ENCODE data around the gene ZC3H7B. TPM values are rescaled to one million over a fixed set of nuclear protein-coding genes. Genes with fewer than 3 reads are reported as not detected.

ZC3H7B gene
- polyA plus RNA-seq, 3 donors: 0.31 to 15.7 (median 0.49) TPM

DNA sequence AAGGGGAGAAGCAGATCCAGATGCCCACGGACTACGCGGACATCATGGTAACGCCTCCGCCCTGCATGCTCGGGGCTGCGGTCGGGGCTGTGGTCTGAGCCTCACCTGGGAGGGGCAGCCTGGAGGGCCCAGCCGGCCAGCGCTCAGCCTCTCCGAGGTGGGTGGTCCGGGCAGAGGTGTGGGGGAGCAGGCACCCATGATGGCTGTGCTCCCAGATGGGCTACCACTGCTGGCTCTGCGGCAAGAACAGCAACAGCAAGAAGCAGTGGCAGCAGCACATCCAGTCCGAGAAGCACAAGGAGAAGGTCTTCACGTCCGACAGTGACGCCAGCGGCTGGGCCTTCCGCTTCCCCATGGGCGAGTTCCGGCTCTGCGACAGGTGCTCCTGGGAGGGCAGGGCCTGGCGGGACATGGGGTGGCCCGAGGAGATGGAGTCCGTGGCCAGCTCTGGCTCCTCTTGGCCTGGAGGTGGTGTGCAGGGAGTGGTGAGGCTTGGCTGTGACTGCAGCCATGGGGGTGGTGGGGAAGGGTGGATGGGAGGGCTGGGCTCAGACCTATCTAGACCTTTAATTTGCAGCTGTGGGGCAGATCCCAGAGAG lies 55.2 kb downstream of the ZC3H7B start:
- no peak overlapping the region for H3K4me3 ChIP-seq (replicated peaks in 1 of 3; ENCODE audit: low read depth in 2 of 3, low read length in 3 of 3)
- no peaks in the 10 kb centered on the region for H4K20me1 ChIP-seq (ENCODE audit: insufficient read depth, low read length)
- H3K9me3 ChIP-seq (replicated peaks in 1 of 2; ENCODE audit: control insufficient read depth in 1 of 2, insufficient read depth in 1 of 2, low read length in 2 of 2): no peaks in the 10 kb centered on the region
- 97% methylated on average over 25 of the region's 25 CpGs for WGBS (ENCODE audit: insufficient coverage)
- peaks cover 61 to 70% of the 10 kb centered on the region in 2 donors for H3K36me3 ChIP-seq (replicated peaks in 1 of 2; ENCODE audit: control insufficient read depth in 1 of 2, insufficient read depth in 2 of 2, low read length in 2 of 2)
- H3K4me2 ChIP-seq (replicated peaks; ENCODE audit: extremely low read depth, low read length, poor library complexity, severe bottlenecking): no peak overlapping the region
- Mint-ChIP-seq H3K9me3 (no peaks in the 10 kb centered on the region), H3K36me3 (peaks cover 49 to 72% of the 10 kb centered on the region in 2 donors), H3K4me1 (no peaks in the 10 kb centered on the region), H3K4me3 (no peak overlapping the region), H3K27me3 (ENCODE audit: low read depth in 3 of 3) (peaks cover 0 to 1% (median 0%) of the 10 kb centered on the region in 3 donors), H3K27ac (peak overlapping the region in 1 of 7 donors; percentile 50)
- no peaks in the 10 kb centered on the region for H3K4me1 ChIP-seq (ENCODE audit: control insufficient read depth in 1 of 2, insufficient read depth in 2 of 2, low read length in 2 of 2)
- H2AFZ ChIP-seq (ENCODE audit: insufficient read depth, low read depth, low read length, poor library complexity, severe bottlenecking): no peak overlapping the region
- H3K79me2 ChIP-seq (ENCODE audit: insufficient read depth, low read length): no peaks in the 10 kb centered on the region
- no peak overlapping the region for H3K27ac ChIP-seq (ENCODE audit: low read depth in 1 of 2, low read length in 2 of 2)
- DNase-seq: no peak
- no peak overlapping the region for H3K9ac ChIP-seq (ENCODE audit: insufficient read depth, low read length, poor library complexity, severe bottlenecking)
- no peaks in the 10 kb centered on the region for H3K27me3 ChIP-seq (ENCODE audit: control insufficient read depth in 2 of 2, insufficient read depth in 2 of 2, low read length in 2 of 2)
- TF ChIP-seq CTCF (IDR thresholded peaks at IDR 0.05): no peak
- intact Hi-C loops (cut with micrococcal nuclease): no loop called here

GRCh38 chr22:41357191-41357590 lies 55.9 kb downstream of the ZC3H7B start:
- intact Hi-C loops (cut with micrococcal nuclease): no loop called here
- Mint-ChIP-seq H3K4me1 (no peaks in the 10 kb centered on the region), H3K36me3 (peaks cover 45 to 67% of the 10 kb centered on the region in 2 donors), H3K27ac (no peak overlapping the region), H3K4me3 (no peak overlapping the region), H3K27me3 (ENCODE audit: low read depth in 3 of 3) (peaks cover 0 to 1% (median 0%) of the 10 kb centered on the region in 3 donors), H3K9me3 (no peaks in the 10 kb centered on the region)
- H3K27ac ChIP-seq (ENCODE audit: low read depth in 1 of 2, low read length in 2 of 2): no peak overlapping the region
- no peaks in the 10 kb centered on the region for H3K4me1 ChIP-seq (ENCODE audit: control insufficient read depth in 1 of 2, insufficient read depth in 2 of 2, low read length in 2 of 2)
- no peak for TF ChIP-seq CTCF (IDR thresholded peaks at IDR 0.05)
- H3K9ac ChIP-seq (ENCODE audit: insufficient read depth, low read length, poor library complexity, severe bottlenecking): no peak overlapping the region
- no peaks in the 10 kb centered on the region for H4K20me1 ChIP-seq (ENCODE audit: insufficient read depth, low read length)
- WGBS (ENCODE audit: insufficient coverage): 90% methylated on average over 13 of the region's 16 CpGs
- no peak overlapping the region for H3K4me2 ChIP-seq (replicated peaks; ENCODE audit: extremely low read depth, low read length, poor library complexity, severe bottlenecking)
- H3K79me2 ChIP-seq (ENCODE audit: insufficient read depth, low read length): no peaks in the 10 kb centered on the region
- DNase-seq: no peak
- peaks cover 57 to 64% of the 10 kb centered on the region in 2 donors for H3K36me3 ChIP-seq (replicated peaks in 1 of 2; ENCODE audit: control insufficient read depth in 1 of 2, insufficient read depth in 2 of 2, low read length in 2 of 2)
- no peaks in the 10 kb centered on the region for H3K27me3 ChIP-seq (ENCODE audit: control insufficient read depth in 2 of 2, insufficient read depth in 2 of 2, low read length in 2 of 2)
- no peaks in the 10 kb centered on the region for H3K9me3 ChIP-seq (replicated peaks in 1 of 2; ENCODE audit: control insufficient read depth in 1 of 2, insufficient read depth in 1 of 2, low read length in 2 of 2)
- H2AFZ ChIP-seq (ENCODE audit: insufficient read depth, low read depth, low read length, poor library complexity, severe bottlenecking): no peak overlapping the region
- H3K4me3 ChIP-seq (replicated peaks in 1 of 3; ENCODE audit: low read depth in 2 of 3, low read length in 3 of 3): no peak overlapping the region

Data from CD14-positive monocyte (primary cell).